RWPE1 (cell line): ENCODE measurements around the gene SYNE2.
"Not testable (repeated sequence)": the region's sequence is repeated elsewhere in the genome, so short reads cannot be mapped to it uniquely, and the experiment has no call there.

Experiments
- CTCF ChIA-PET: fragments of 350-600 bp; sonication (Branson Sonifier 250); formaldehyde crosslinking; extraction: SDS; loops from one replicate; lab custom pipeline; 2021; lab: Yijun Ruan, JAX
- POLR2A ChIA-PET: fragments of 400-600 bp; formaldehyde crosslinking; extraction: SDS; loops from one replicate; lab custom pipeline; 2020; ENCODE audit warnings: antibody characterized with exemption; ENCODE audit not compliant: low non-redundant PET; lab: Yijun Ruan, JAX
- DNase-seq: peaks from one replicate; pipeline ENCODE4 v3.0.0; 2012; ENCODE audit warnings: low spot score
- H3K27ac ChIP-seq: fragments of 450-650 bp; 2 replicates; pipeline ENCODE4 v1.5.1; 2017
- TF ChIP-seq, protein P1 (sequence below): fragments of 450-650 bp; conservative IDR thresholded peaks from 2 replicates; pipeline ENCODE4 v1.5.1; 2017; ENCODE audit warnings: low read depth, mild to moderate bottlenecking

Gene SYNE2

GRCh38 chr14:64035143-64035542 lies 182.3 kb downstream of the SYNE2 start:
- ChIA-PET POLR2A (no interaction called here), CTCF (interaction anchor here (0.6 kb wide), 1 partner anchor 596 kb away, joined by 3 read pairs; no protein-coding TSS in a partner anchor)
- TF ChIP-seq, protein P1, sequence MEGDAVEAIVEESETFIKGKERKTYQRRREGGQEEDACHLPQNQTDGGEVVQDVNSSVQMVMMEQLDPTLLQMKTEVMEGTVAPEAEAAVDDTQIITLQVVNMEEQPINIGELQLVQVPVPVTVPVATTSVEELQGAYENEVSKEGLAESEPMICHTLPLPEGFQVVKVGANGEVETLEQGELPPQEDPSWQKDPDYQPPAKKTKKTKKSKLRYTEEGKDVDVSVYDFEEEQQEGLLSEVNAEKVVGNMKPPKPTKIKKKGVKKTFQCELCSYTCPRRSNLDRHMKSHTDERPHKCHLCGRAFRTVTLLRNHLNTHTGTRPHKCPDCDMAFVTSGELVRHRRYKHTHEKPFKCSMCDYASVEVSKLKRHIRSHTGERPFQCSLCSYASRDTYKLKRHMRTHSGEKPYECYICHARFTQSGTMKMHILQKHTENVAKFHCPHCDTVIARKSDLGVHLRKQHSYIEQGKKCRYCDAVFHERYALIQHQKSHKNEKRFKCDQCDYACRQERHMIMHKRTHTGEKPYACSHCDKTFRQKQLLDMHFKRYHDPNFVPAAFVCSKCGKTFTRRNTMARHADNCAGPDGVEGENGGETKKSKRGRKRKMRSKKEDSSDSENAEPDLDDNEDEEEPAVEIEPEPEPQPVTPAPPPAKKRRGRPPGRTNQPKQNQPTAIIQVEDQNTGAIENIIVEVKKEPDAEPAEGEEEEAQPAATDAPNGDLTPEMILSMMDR, result no peak
- DNase-seq, result no peak
- H3K27ac ChIP-seq, result no peak overlapping the region

DNA sequence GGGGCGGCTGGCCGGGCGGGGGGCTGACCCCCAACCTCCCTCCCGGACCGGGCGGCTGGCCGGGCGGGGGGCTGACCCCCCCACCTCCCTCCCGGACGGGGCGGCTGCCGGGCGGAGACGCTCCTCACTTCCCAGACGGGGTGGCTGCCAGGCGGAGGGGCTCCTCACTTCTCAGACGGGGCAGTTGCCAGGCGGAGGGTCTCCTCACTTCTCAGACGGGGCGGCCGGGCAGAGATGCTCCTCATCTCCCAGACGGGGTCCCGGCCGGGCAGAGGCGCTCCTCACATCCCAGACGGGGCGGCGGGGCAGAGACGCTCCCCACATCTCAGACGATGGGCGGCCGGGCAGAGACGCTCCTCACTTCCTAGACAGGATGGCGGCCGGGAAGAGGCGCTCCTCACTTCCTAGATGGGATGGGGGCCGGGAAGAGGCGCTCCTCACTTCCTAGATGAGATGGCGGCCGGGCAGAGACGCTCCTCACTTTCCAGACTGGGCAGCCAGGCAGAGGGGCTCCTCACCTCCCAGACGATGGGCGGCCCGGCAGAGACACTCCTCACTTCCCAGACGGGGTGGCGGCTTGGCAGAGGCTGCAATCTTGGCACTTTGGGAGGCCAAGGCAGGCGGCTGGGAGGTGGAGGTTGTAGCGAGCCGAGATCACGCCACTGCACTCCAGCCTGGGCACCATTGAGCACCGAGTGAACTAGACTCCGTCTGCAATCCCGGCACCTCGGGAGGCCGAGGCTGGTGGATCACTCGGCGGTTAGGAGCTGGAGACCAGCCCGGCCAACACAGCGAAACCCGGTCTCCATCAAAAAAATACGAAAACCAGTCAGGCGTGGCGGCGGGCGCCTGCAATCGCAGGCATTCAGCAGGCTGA lies 185.3 kb downstream of the SYNE2 start:
- DNase-seq, POLR2A ChIA-PET, CTCF ChIA-PET, H3K27ac ChIP-seq: not testable (repeated sequence)

DNA sequence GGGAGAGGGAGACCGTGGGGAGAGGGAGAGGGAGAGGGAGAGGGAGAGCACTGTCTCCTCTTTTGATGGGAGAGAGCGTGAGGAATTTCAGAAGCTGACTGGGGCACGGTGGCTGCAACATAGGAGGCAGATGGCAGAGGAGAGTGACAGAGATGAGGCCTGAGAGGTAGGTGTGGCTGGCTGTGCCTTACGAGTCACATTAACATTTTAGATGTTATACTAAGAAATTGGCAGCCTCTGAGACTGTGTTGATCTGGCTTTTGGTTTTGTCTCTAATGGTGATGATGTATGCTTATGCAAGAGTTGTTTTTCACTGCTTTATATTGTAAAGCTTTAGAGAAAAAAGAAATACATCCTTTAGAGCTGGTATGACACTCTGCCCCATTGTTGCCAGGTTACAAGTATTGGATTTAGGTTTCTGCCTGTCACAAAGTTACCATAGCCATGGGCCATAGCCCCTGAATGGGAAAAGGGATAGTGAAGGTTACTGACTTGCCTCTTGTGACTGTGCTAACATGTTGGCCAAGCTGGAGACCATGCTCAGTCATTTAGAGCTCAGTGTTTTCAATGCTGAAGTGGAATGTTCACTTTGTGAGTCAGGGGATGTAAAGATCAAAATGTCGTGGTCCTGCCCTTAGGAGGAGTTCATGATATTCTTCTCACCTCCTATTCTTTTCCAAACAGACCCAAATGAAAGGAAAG lies 186.2 kb downstream of the SYNE2 start:
- TF ChIP-seq, protein P1, result no peak

GRCh38 chr14:64040044-64040443 lies 187.2 kb downstream of the SYNE2 start:
- ChIA-PET CTCF (interaction anchor here (0.7 kb wide), 1 partner anchor 24 kb away, joined by 4 read pairs; no protein-coding TSS in a partner anchor), POLR2A (no interaction called here)
- H3K27ac ChIP-seq, result no peak overlapping the region
- no peak for DNase-seq
- TF ChIP-seq, protein P1, result no peak

More for the DNA sequence above, 186.2 kb downstream of the SYNE2 start:
- no peak for DNase-seq
- H3K27ac ChIP-seq, result no peak overlapping the region
- ChIA-PET CTCF (interaction anchor here (0.6 to 1.1 kb wide), 3 partner anchors 23 to 264 kb away, joined by 3 to 4 read pairs (median 3); no protein-coding TSS in a partner anchor), POLR2A (no interaction called here)

DNA sequence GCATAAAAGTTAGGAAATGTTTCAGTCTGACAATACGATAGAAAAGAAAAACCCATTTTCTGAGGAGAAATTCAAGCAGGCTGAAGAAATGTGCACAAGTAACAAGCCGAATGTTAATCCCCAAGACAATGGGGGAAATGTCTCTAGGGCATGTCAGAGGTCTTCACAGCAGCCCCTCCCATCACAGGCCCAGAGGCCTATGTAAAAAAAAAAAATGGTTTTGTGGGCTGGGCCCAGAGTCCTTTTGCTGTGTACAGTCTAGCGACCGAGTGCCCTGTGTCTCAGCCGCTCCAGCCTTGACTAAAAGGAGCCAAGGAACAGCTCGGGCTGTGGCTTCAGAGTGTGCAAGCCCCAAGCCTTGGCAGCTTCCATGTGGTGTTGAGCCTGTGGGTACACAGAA lies 190.5 kb downstream of the SYNE2 start:
- CTCF ChIA-PET, result interaction anchor here (0.5 to 0.7 kb wide), 2 partner anchors 231 to 249 kb away, joined by 4 read pairs; no protein-coding TSS in a partner anchor
- POLR2A ChIA-PET, H3K27ac ChIP-seq, DNase-seq: not testable (repeated sequence)

- DNase-seq, result no peak
- TF ChIP-seq, protein P1, result no peak
- ChIA-PET POLR2A (no interaction called here), CTCF (no interaction called here)
- H3K27ac ChIP-seq, result no peak overlapping the region
These were observed 192.3 kb downstream of the SYNE2 start for GRCh38 chr14:64045091-64045490.

- DNase-seq, result no peak
- ChIA-PET CTCF (interaction anchor here (0.7 kb wide), 1 partner anchor 13 kb away, joined by 3 read pairs; no protein-coding TSS in a partner anchor), POLR2A (no interaction called here)
- TF ChIP-seq, protein P1, result no peak
- H3K27ac ChIP-seq, result no peak overlapping the region
These were observed 197.0 kb downstream of the SYNE2 start for GRCh38 chr14:64049616-64050381.
